Measurements from ENCODE around the gene XPNPEP3.

XPNPEP3 gene

DNA sequence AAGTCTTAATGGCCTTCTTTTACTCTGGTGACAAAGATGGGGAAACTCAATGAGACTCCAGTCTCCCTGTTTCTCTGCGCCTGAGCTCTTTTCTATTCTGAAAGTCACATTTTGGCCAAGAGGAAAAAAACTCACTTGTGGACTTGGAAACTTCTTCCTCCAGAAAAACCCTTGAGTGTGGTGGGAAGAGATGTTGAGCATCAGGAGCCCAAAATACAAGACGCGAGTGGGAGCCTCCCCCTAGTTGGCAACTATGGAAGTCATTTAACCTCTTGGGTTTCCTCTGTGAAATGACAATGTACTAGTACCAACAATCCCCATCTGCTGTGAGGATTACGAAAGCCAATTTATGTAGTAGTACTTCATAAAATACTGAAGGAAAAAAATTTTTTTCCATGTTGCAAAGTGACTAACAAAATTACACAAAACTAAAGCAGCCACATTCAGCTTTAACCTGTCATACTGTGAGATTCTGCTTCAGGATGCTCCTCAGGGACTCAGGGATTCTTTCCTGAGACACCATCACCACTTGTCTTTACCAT, 37.3 kb upstream of the XPNPEP3 start (continued):
- TF ChIP-seq ZNF580 (tag by site-specific recombination; IDR thresholded peaks at IDR 0.05) (no peak), ZNF670 (tag by site-specific recombination; IDR thresholded peaks at IDR 0.05; ENCODE audit: low read depth) (no peak), SETDB1 (IDR thresholded peaks at IDR 0.05; ENCODE audit: insufficient read length, low read length) (no peak), SP7 (tag by site-specific recombination; IDR thresholded peaks at IDR 0.05) (no peak), ZNF121 (tag by site-specific recombination; IDR thresholded peaks at IDR 0.05) (no peak), GFI1B (tag by site-specific recombination; IDR thresholded peaks at IDR 0.05) (no peak), ZFP41 (tag by site-specific recombination; IDR thresholded peaks at IDR 0.05; ENCODE audit: borderline replicate concordance) (no peak), ZSCAN23 (tag by site-specific recombination; IDR thresholded peaks at IDR 0.05) (no peak), ZNF266 (tag by site-specific recombination; IDR thresholded peaks at IDR 0.05; ENCODE audit: low read depth) (no peak), PRDM4 (tag by site-specific recombination; IDR thresholded peaks at IDR 0.05) (no peak), ZNF660 (tag by site-specific recombination; IDR thresholded peaks at IDR 0.05) (0 out of 2 replicates have a peak, but pooled peaks have one; percentile 10), ZNF571 (tag by site-specific recombination; IDR thresholded peaks at IDR 0.05) (no peak), ZFP69B (tag by site-specific recombination; IDR thresholded peaks at IDR 0.05) (no peak), ZNF529 (tag by site-specific recombination; IDR thresholded peaks at IDR 0.05; ENCODE audit: insufficient replicate concordance) (no peak), YY1 (tag by site-specific recombination; IDR thresholded peaks at IDR 0.05) (no peak), ZNF548 (tag by site-specific recombination; IDR thresholded peaks at IDR 0.05) (no peak), HOXA7 (CRISPR knock-in tag; IDR thresholded peaks at IDR 0.05; ENCODE audit: borderline replicate concordance) (no peak), ZNF19 (tag by site-specific recombination; IDR thresholded peaks at IDR 0.05; ENCODE audit: low read depth) (no peak), ZBTB1 (tag by site-specific recombination; IDR thresholded peaks at IDR 0.05) (no peak), ZNF366 (tag by site-specific recombination; conservative IDR thresholded peaks at IDR 0.05) (no peak), ZNF112 (tag by site-specific recombination; IDR thresholded peaks at IDR 0.05) (no peak), TCF7L2 (IDR thresholded peaks at IDR 0.05; ENCODE audit: borderline replicate concordance, low read depth, low read length) (no peak), ZNF664 (tag by site-specific recombination; IDR thresholded peaks at IDR 0.05) (peak; percentile 100), PRDM10 (tag by site-specific recombination; IDR thresholded peaks at IDR 0.05) (0 out of 2 replicates have a peak, but pooled peaks have one; percentile 1)
- TF ChIP-seq, protein P1, sequence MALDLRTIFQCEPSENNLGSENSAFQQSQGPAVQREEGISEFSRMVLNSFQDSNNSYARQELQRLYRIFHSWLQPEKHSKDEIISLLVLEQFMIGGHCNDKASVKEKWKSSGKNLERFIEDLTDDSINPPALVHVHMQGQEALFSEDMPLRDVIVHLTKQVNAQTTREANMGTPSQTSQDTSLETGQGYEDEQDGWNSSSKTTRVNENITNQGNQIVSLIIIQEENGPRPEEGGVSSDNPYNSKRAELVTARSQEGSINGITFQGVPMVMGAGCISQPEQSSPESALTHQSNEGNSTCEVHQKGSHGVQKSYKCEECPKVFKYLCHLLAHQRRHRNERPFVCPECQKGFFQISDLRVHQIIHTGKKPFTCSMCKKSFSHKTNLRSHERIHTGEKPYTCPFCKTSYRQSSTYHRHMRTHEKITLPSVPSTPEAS (tag by site-specific recombination; IDR thresholded peaks at IDR 0.05), result no peak
- TF ChIP-seq, protein P2, sequence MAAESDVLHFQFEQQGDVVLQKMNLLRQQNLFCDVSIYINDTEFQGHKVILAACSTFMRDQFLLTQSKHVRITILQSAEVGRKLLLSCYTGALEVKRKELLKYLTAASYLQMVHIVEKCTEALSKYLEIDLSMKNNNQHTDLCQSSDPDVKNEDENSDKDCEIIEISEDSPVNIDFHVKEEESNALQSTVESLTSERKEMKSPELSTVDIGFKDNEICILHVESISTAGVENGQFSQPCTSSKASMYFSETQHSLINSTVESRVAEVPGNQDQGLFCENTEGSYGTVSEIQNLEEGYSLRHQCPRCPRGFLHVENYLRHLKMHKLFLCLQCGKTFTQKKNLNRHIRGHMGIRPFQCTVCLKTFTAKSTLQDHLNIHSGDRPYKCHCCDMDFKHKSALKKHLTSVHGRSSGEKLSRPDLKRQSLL (tag by site-specific recombination; IDR thresholded peaks at IDR 0.05), result 0 out of 2 replicates have a peak, but pooled peaks have one; percentile 27
